ENCODE measurements around the gene FAM20C. TPM values are rescaled to one million over a fixed set of nuclear protein-coding genes. Genes with fewer than 3 reads are reported as not detected.

FAM20C gene
- total RNA-seq, 1 donor from 2014 or later = 14.6 TPM

DNA sequence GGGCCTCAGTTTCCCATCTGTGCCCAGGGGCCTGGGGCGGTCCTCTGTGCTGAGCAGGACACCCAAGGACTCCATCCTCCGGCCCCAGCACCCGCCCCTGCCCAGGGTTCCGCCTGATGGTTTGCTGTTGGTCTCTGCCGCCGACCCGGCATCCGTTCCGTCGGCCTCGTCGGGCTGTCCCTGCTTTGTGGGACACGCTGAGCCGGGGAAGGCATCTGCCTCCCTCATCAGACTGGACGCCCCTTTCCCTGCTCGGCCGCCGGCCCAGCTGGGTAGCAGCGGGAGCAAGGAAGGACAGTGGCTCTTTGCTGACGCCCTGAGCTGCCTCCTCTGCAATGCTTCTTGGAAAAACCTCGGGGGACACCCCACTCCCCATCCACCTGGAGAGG lies 39.5 kb downstream of the FAM20C start:
- Histone ChIP-seq H3K4me3 (ENCODE audit: low read length in 3 of 3) (no peak overlapping the region), H3K9me3 (ENCODE audit: control insufficient read depth in 3 of 3, low read length in 3 of 3) (no peaks in the 10 kb centered on the region), H3K27me3 (ENCODE audit: control insufficient read depth in 3 of 3, insufficient read depth in 3 of 3, low read length in 3 of 3) (no peaks in the 10 kb centered on the region), H3K27ac (ENCODE audit: low read depth, low read length) (peak overlapping the region; percentile 94), H3K36me3 (ENCODE audit: control insufficient read depth in 3 of 3, insufficient read depth in 3 of 3, low read length in 3 of 3) (peaks cover 0 to 2% (median 0%) of the 10 kb centered on the region in 3 donors), H3K4me1 (ENCODE audit: control insufficient read depth in 3 of 3, insufficient read depth in 3 of 3, low read length in 3 of 3) (peaks cover 71 to 92% (median 82%) of the 10 kb centered on the region in 3 donors), H3K9ac (ENCODE audit: low read depth in 1 of 3, low read length in 3 of 3) (peak overlapping the region in 2 of 3 donors; percentile 38 to 62)

DNA sequence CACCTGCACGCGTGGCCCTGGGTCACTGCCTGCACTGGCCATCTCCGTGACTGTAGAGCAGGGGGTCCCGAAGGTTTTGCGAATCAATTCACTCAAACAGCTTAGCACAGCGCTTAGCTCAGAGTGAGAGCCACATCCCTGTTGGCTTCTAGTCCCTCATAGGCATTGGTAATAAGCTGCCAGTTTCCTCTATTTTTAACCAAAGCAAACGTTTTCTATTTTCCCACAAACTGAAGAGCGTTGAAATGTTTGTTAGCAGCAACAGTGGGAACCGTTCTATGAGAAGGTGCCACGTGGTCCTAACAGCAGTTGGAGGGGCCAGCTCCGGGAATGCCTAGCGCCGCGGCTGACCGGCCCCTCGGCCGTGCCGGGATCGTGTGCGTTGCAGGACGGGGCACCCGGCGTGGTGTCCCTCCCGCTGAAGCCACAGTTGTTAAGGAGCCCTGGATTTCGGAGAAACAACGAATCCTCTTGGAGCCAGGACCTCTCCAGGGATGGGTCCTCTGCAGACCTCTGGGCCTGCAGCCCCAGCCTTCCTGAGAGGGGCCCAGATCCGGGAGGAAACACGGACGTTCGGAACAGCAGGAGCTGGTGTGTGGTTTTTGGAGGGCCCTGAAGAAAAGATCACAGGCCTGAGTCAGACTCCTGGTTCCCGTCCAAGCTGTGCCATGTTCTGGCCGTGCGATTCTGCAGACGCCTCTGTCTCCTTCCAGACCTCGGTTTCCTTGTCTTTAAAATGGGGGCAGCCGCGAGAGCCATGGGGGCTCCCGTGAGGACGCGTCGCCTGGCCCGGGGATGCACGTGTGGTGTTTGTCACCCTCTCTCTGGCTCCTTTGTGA lies 40.3 kb downstream of the FAM20C start:
- H3K9ac ChIP-seq (ENCODE audit: low read depth in 1 of 3, low read length in 3 of 3) = peak overlapping the region; percentile 38 to 77 (median 62)
- H3K4me1 ChIP-seq (ENCODE audit: control insufficient read depth in 3 of 3, insufficient read depth in 3 of 3, low read length in 3 of 3) = peaks cover 71 to 92% (median 82%) of the 10 kb centered on the region in 3 donors
- H3K27ac ChIP-seq (ENCODE audit: low read depth, low read length) = peak overlapping the region; percentile 94
- peak overlapping the region in 2 of 3 donors; percentile 13 to 34 for H3K4me3 ChIP-seq (ENCODE audit: low read length in 3 of 3)
- H3K9me3 ChIP-seq (ENCODE audit: control insufficient read depth in 3 of 3, low read length in 3 of 3) = no peaks in the 10 kb centered on the region
- peaks cover 0 to 2% (median 2%) of the 10 kb centered on the region in 3 donors for H3K36me3 ChIP-seq (ENCODE audit: control insufficient read depth in 3 of 3, insufficient read depth in 3 of 3, low read length in 3 of 3)
- no peaks in the 10 kb centered on the region for H3K27me3 ChIP-seq (ENCODE audit: control insufficient read depth in 3 of 3, insufficient read depth in 3 of 3, low read length in 3 of 3)

DNA sequence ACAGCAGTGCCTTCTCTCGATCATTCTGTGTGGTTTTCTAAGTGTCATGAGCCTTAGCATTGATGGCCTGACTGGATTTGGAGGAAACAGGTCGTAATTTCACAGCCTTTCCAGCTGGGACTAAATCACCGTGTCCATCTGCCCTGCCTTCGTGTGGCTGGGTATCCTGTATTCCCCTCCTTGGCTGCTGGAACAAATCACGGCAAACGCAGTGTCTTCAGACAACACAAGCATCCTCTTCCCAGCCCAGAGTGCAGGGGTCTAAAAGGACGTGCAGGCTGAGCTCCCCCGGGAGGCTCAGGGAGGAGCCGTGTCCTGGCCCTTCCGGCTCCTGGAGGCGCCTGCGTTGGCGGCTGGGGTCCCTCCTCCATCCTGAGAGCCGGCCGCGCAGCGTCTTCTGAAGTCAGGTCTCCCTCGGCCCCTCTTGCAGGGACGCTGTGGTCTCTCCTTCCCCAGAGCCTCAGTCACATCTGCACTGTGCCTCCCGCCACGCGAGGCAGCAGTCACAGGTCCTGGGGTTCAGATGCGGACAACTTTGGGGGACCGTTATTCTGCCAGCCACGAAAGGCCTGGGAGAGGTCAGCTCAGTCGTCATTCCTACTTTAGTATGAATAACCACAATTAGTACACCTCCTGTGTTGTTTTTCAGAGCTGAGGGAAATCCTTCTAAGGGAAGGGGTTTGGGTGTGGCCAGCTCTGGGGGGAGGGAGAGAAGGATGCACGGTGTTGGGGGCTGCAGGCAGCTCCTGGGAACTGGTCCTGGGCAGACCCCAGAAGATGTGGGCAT lies 41.1 kb downstream of the FAM20C start:
- Histone ChIP-seq H3K36me3 (ENCODE audit: control insufficient read depth in 3 of 3, insufficient read depth in 3 of 3, low read length in 3 of 3) (peaks cover 0 to 2% (median 2%) of the 10 kb centered on the region in 3 donors), H3K27me3 (ENCODE audit: control insufficient read depth in 3 of 3, insufficient read depth in 3 of 3, low read length in 3 of 3) (no peaks in the 10 kb centered on the region), H3K9me3 (ENCODE audit: control insufficient read depth in 3 of 3, low read length in 3 of 3) (no peaks in the 10 kb centered on the region), H3K9ac (ENCODE audit: low read depth in 1 of 3, low read length in 3 of 3) (peak overlapping the region; percentile 57 to 86 (median 77)), H3K4me3 (ENCODE audit: low read length in 3 of 3) (peak overlapping the region in 2 of 3 donors; percentile 13 to 67), H3K27ac (ENCODE audit: low read depth, low read length) (peak overlapping the region; percentile 94), H3K4me1 (ENCODE audit: control insufficient read depth in 3 of 3, insufficient read depth in 3 of 3, low read length in 3 of 3) (peaks cover 65 to 84% (median 76%) of the 10 kb centered on the region in 3 donors)

DNA sequence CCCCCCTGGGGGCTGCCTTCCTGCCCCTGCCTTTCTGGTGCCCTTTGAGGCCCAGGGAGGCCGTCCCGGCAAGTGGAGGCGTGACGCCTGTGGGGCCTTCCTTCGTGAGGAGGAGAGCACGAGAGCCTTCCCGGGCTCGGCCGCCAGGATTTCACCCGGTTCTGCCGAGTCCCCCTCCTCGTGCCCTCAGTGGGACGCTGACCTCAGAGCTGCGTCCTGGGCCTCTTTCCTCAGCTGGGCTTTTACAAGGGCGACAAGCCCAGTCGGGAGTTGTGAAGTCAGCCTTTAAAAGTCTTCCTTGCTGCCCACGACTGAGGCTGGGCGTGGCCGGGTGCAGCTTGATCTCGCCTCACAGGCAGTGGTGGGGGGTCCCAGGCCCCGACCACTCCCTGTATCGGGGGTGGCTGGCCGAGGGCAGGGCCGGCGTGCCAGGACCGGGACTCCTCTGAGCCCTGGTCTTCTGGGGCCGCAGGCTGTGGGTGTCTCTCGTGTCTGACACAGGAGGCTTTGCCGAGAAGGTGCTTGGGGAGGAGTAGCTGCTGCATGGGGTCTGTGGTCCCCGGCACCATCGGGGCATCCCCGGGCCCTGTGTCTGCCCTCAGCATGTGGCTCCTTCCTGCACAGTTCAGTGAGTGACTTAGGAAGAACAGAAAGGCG lies 41.8 kb downstream of the FAM20C start:
- peak overlapping the region in 2 of 3 donors; percentile 67 to 77 for H3K4me3 ChIP-seq (ENCODE audit: low read length in 3 of 3)
- peak overlapping the region; percentile 57 to 86 (median 77) for H3K9ac ChIP-seq (ENCODE audit: low read depth in 1 of 3, low read length in 3 of 3)
- H3K36me3 ChIP-seq (ENCODE audit: control insufficient read depth in 3 of 3, insufficient read depth in 3 of 3, low read length in 3 of 3) = peaks cover 0 to 2% (median 2%) of the 10 kb centered on the region in 3 donors
- H3K27me3 ChIP-seq (ENCODE audit: control insufficient read depth in 3 of 3, insufficient read depth in 3 of 3, low read length in 3 of 3) = no peaks in the 10 kb centered on the region
- H3K9me3 ChIP-seq (ENCODE audit: control insufficient read depth in 3 of 3, low read length in 3 of 3) = no peaks in the 10 kb centered on the region
- H3K27ac ChIP-seq (ENCODE audit: low read depth, low read length) = peak overlapping the region; percentile 94
- peaks cover 57 to 77% (median 68%) of the 10 kb centered on the region in 3 donors for H3K4me1 ChIP-seq (ENCODE audit: control insufficient read depth in 3 of 3, insufficient read depth in 3 of 3, low read length in 3 of 3)

DNA sequence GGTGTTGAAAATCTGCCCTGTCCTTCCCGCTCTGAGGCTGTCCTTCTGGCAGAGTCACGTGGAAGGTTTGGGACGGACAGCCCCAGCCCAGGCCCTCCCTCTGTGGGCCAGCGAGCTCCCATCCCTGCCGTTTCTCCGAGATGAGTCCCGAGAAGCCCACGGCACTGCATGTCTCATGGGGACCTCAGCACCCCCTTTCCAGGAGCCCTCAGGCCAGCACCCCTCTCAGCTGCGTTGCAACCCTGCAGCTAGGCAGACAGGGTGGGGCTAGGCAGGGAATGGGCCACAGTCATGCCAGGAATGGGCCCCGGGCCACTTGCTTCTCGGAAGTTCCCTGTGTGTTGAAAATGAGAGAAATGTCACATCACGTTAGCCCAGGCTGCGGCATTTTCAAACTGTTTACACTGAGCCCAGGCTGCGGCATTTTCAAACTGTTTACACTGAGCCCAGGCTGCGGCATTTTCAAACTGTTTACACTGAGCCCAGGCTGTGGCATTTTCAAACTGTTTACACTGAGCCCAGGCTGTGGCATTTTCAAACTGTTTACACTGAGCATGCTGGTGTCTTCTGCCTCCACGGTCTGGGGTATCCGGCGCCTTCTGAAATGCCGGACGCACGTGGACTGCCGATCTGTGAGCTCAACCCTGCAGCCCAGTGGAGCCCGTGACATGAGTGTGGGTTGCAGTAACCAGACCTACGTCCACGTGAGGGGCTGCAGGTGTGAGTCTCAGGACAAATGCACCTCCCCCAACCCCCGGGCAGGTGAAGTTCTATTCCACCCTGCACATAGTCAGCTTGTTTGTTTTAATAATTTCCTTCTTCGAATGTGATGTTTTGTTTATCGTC lies 42.6 kb downstream of the FAM20C start:
- peak overlapping the region; percentile 63 to 86 (median 77) for H3K9ac ChIP-seq (ENCODE audit: low read depth in 1 of 3, low read length in 3 of 3)
- no peaks in the 10 kb centered on the region for H3K27me3 ChIP-seq (ENCODE audit: control insufficient read depth in 3 of 3, insufficient read depth in 3 of 3, low read length in 3 of 3)
- no peaks in the 10 kb centered on the region for H3K9me3 ChIP-seq (ENCODE audit: control insufficient read depth in 3 of 3, low read length in 3 of 3)
- H3K4me3 ChIP-seq (ENCODE audit: low read length in 3 of 3) = peak overlapping the region; percentile 59 to 77 (median 67)
- peaks cover 50 to 69% (median 61%) of the 10 kb centered on the region in 3 donors for H3K4me1 ChIP-seq (ENCODE audit: control insufficient read depth in 3 of 3, insufficient read depth in 3 of 3, low read length in 3 of 3)
- H3K27ac ChIP-seq (ENCODE audit: low read depth, low read length) = peak overlapping the region; percentile 94
- peaks cover 0 to 2% (median 2%) of the 10 kb centered on the region in 3 donors for H3K36me3 ChIP-seq (ENCODE audit: control insufficient read depth in 3 of 3, insufficient read depth in 3 of 3, low read length in 3 of 3)

DNA sequence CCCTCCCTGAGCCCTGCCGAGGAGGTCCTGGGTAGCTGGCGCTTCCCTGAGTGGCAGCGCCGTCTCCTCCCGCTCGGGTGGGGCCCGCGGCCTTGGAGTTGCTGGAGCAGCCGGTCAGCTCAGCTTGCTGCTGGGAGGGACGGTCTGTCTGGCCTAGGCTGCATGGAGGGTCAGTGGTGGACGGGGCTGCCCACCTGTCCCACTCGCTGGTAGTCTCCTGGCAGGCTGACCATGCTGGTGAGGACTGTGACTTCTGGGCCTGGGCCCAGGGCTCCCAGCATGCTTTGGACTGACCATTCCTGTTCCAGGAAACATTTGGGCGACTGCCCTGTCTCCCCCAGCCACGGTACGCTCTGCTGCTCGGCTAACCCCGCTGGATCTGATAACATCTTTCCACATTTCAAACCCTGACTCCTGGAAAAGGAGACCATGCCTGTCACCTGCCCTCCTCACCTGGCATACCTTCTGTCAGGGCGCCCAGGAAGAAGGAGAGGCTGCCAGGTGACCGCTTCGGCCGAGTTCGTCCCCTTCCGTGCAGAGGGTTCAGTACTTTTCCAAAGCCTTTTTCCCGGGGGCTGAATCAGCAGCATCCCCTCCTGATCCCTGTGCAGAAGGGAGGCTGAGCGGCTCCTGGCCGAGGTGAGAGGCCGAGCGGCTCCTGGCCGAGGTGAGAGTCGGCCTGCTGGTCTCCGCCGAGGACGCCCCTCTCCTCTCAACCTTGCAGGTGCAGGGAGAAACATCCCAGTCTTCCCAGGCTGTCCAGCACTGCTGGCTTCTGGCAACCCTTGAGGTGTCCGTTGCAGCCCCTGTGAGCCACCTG lies 43.4 kb downstream of the FAM20C start:
- H3K36me3 ChIP-seq (ENCODE audit: control insufficient read depth in 3 of 3, insufficient read depth in 3 of 3, low read length in 3 of 3) = peaks cover 0 to 2% (median 2%) of the 10 kb centered on the region in 3 donors
- H3K4me1 ChIP-seq (ENCODE audit: control insufficient read depth in 3 of 3, insufficient read depth in 3 of 3, low read length in 3 of 3) = peaks cover 45 to 66% (median 57%) of the 10 kb centered on the region in 3 donors
- peak overlapping the region; percentile 94 for H3K27ac ChIP-seq (ENCODE audit: low read depth, low read length)
- H3K4me3 ChIP-seq (ENCODE audit: low read length in 3 of 3) = peak overlapping the region; percentile 40 to 77 (median 67)
- H3K9ac ChIP-seq (ENCODE audit: low read depth in 1 of 3, low read length in 3 of 3) = peak overlapping the region; percentile 22 to 86 (median 77)
- H3K27me3 ChIP-seq (ENCODE audit: control insufficient read depth in 3 of 3, insufficient read depth in 3 of 3, low read length in 3 of 3) = no peaks in the 10 kb centered on the region
- no peaks in the 10 kb centered on the region for H3K9me3 ChIP-seq (ENCODE audit: control insufficient read depth in 3 of 3, low read length in 3 of 3)

DNA sequence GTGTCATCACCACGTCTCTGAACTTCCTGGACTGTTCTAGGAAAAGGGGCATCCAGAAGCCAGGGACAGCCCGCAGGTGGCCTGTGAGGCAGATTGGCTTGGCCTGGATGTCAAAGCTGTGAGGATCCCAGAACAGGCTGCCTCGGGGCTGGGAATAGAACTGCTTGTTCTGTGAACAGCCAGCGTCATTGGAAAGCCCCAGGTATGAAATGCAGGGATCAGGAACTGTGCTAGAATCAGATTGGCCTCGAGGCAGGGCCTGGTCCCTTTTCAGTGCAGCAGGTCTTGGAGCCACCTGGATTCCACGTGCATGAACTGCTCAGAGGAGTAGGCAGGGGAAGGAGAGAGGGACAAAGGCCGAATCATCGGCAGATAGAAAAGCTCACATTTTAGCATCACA lies 44.6 kb downstream of the FAM20C start:
- Histone ChIP-seq H3K27ac (ENCODE audit: low read depth, low read length) (no peak overlapping the region), H3K4me1 (ENCODE audit: control insufficient read depth in 3 of 3, insufficient read depth in 3 of 3, low read length in 3 of 3) (peaks cover 40 to 64% (median 45%) of the 10 kb centered on the region in 3 donors), H3K36me3 (ENCODE audit: control insufficient read depth in 3 of 3, insufficient read depth in 3 of 3, low read length in 3 of 3) (peaks cover 0 to 2% (median 2%) of the 10 kb centered on the region in 3 donors), H3K4me3 (ENCODE audit: low read length in 3 of 3) (no peak overlapping the region), H3K9me3 (ENCODE audit: control insufficient read depth in 3 of 3, low read length in 3 of 3) (no peaks in the 10 kb centered on the region), H3K27me3 (ENCODE audit: control insufficient read depth in 3 of 3, insufficient read depth in 3 of 3, low read length in 3 of 3) (no peaks in the 10 kb centered on the region), H3K9ac (ENCODE audit: low read depth in 1 of 3, low read length in 3 of 3) (no peak overlapping the region)

DNA sequence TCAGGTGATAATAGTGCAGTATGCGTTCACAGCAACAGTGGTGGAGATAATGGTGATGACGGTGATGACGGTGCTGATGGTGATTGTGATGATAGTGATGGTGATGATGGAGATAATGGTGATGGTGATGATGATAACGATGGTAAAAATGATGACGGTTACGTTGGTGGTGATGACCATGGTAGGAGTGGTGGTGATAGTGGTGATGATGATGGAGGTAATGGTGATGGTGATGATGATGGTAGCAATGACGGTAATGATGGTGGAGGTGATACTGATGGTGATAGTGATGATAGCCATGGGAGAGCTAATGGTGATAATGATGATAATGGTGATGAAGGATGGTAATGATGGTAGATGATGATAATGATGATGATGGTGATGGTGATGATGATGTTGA lies 45.0 kb downstream of the FAM20C start:
- Histone ChIP-seq H3K9ac (ENCODE audit: low read depth in 1 of 3, low read length in 3 of 3) (no peak overlapping the region), H3K4me1 (ENCODE audit: control insufficient read depth in 3 of 3, insufficient read depth in 3 of 3, low read length in 3 of 3) (peaks cover 40 to 59% (median 41%) of the 10 kb centered on the region in 3 donors), H3K27ac (ENCODE audit: low read depth, low read length) (no peak overlapping the region), H3K4me3 (ENCODE audit: low read length in 3 of 3) (no peak overlapping the region), H3K36me3 (ENCODE audit: control insufficient read depth in 3 of 3, insufficient read depth in 3 of 3, low read length in 3 of 3) (peaks cover 0 to 2% (median 2%) of the 10 kb centered on the region in 3 donors), H3K27me3 (ENCODE audit: control insufficient read depth in 3 of 3, insufficient read depth in 3 of 3, low read length in 3 of 3) (no peaks in the 10 kb centered on the region), H3K9me3 (ENCODE audit: control insufficient read depth in 3 of 3, low read length in 3 of 3) (no peaks in the 10 kb centered on the region)
